Loucy (cell line): ENCODE results near the gene SLC26A9.

Experiments used
- H2AFZ ChIP-seq: fragments of 200-600 bp; sonication (generic); 2 replicates; pipeline ENCODE4 v1.6.0; 2016; ENCODE audit warnings: antibody characterized with exemption, mild to moderate bottlenecking, low read length, moderate library complexity
- H3F3A ChIP-seq: fragments of 200-600 bp; 2 replicates; pipeline ENCODE4 v1.6.0; 2016; ENCODE audit warnings: antibody characterized with exemption, low read depth, mild to moderate bottlenecking
- H3K27me3 ChIP-seq: fragments of 200-600 bp; sonication (generic); 2 replicates; pipeline ENCODE4 v1.6.1; 2014; ENCODE audit warnings: low read length, mild to moderate bottlenecking; ENCODE audit not compliant: insufficient read depth, poor library complexity, severe bottlenecking
- H3K36me3 ChIP-seq: fragments of 200-600 bp; sonication (generic); 2 replicates; pipeline ENCODE4 v1.6.1; 2016; ENCODE audit warnings: low read length; ENCODE audit not compliant: insufficient read depth
- H3K4me1 ChIP-seq: fragments of 200-600 bp; sonication (generic); 2 replicates; pipeline ENCODE4 v1.5.1; 2014; ENCODE audit warnings: low read length, mild to moderate bottlenecking; ENCODE audit not compliant: insufficient read depth, poor library complexity, severe bottlenecking
- H3K4me2 ChIP-seq: fragments of 200-600 bp; sonication (generic); 2 replicates; pipeline ENCODE4 v1.6.0; 2014; ENCODE audit warnings: antibody characterized with exemption, low read length, low read depth, mild to moderate bottlenecking; ENCODE audit not compliant: poor library complexity, severe bottlenecking
- H3K4me3 ChIP-seq: fragments of 200-600 bp; sonication (generic); 2 replicates; pipeline ENCODE4 v1.5.1; 2014; ENCODE audit warnings: low read length, mild to moderate bottlenecking, mixed read lengths; ENCODE audit not compliant: poor library complexity, severe bottlenecking
- H3K79me2 ChIP-seq: fragments of 200-600 bp; sonication (generic); 2 replicates; pipeline ENCODE4 v1.6.1; 2014; ENCODE audit warnings: low read length; ENCODE audit not compliant: insufficient read depth
- H3K9ac ChIP-seq: fragments of 200-600 bp; sonication (generic); 2 replicates; pipeline ENCODE4 v1.6.0; 2014; ENCODE audit warnings: mild to moderate bottlenecking, low read depth, low read length, moderate library complexity; ENCODE audit not compliant: poor library complexity, severe bottlenecking
- H3K9me2 ChIP-seq: fragments of 200-600 bp; sonication (generic); replicated peaks from 2 replicates; pipeline ENCODE4 v1.6.1; 2016; ENCODE audit warnings: low read depth, low read length, mixed read lengths
- H3K9me3 ChIP-seq: fragments of 200-600 bp; sonication (generic); 2 replicates; pipeline ENCODE4 v1.6.1; 2014; ENCODE audit warnings: mild to moderate bottlenecking, antibody characterized with exemption, low read length, low read depth; ENCODE audit not compliant: insufficient read depth
- H4K20me1 ChIP-seq: fragments of 200-600 bp; sonication (generic); 2 replicates; pipeline ENCODE4 v1.6.0; 2014; ENCODE audit warnings: antibody characterized with exemption, low read length, mild to moderate bottlenecking; ENCODE audit not compliant: insufficient read depth, poor library complexity, severe bottlenecking
- EZH2phosphoT487 ChIP-seq: fragments of 200-600 bp; IDR thresholded peaks from 2 replicates; pipeline ENCODE4 v1.6.1; 2018; ENCODE audit warnings: antibody characterized with exemption, mild to moderate bottlenecking, moderate library complexity, borderline replicate concordance
- TF ChIP-seq, protein P1 (sequence below): fragments of 200-600 bp; sonication (generic); conservative IDR thresholded peaks from 2 replicates; pipeline ENCODE4 v1.5.1; 2014; ENCODE audit warnings: mild to moderate bottlenecking, antibody characterized with exemption, low read length

Gene SLC26A9

GRCh38 chr1:205963352-205964155, 20.3 kb upstream of the SLC26A9 start:
- TF ChIP-seq, protein P1, sequence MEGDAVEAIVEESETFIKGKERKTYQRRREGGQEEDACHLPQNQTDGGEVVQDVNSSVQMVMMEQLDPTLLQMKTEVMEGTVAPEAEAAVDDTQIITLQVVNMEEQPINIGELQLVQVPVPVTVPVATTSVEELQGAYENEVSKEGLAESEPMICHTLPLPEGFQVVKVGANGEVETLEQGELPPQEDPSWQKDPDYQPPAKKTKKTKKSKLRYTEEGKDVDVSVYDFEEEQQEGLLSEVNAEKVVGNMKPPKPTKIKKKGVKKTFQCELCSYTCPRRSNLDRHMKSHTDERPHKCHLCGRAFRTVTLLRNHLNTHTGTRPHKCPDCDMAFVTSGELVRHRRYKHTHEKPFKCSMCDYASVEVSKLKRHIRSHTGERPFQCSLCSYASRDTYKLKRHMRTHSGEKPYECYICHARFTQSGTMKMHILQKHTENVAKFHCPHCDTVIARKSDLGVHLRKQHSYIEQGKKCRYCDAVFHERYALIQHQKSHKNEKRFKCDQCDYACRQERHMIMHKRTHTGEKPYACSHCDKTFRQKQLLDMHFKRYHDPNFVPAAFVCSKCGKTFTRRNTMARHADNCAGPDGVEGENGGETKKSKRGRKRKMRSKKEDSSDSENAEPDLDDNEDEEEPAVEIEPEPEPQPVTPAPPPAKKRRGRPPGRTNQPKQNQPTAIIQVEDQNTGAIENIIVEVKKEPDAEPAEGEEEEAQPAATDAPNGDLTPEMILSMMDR: no peak
- Histone ChIP-seq H3K36me3 (no peaks in the 10 kb centered on the region), H3K79me2 (no peaks in the 10 kb centered on the region), H3K9me2 (no peaks in the 10 kb centered on the region), H3K9me3 (no peaks in the 10 kb centered on the region), H3K4me1 (peaks cover 9% of the 10 kb centered on the region), H2AFZ (no peak overlapping the region), H3K9ac (no peak overlapping the region), H3K27me3 (no peaks in the 10 kb centered on the region), H3F3A (no peaks in the 10 kb centered on the region), H3K4me3 (no peak overlapping the region), H4K20me1 (no peaks in the 10 kb centered on the region), H3K4me2 (no peak overlapping the region)

DNA sequence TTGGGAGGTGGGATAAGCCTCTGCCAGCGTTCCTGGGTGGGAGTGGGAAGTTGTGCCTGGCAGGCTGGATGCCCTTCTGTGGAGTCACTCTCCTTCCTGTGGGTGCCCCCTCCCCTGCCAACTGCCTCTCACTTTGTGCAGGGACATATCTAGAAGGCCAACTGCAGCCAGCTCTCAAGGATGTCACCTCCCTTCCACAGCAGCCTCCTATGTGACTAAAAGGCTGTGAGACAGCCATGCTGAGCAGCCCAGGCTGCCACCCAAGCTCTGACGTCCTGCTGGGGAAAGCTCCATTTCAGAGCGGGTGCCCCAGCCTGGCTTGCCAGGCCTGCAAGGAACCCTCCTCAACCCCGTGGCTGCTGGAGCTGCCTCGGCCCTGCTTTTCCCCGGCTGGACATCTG, 19.6 kb upstream of the SLC26A9 start:
- no peaks in the 10 kb centered on the region for H3K79me2 ChIP-seq
- no peak overlapping the region for H3K4me3 ChIP-seq
- H3K9me3 ChIP-seq: no peaks in the 10 kb centered on the region
- H3K27me3 ChIP-seq: no peaks in the 10 kb centered on the region
- H3F3A ChIP-seq: no peaks in the 10 kb centered on the region
- TF ChIP-seq, protein P1: no peak
- TF ChIP-seq EZH2phosphoT487: no peak
- H4K20me1 ChIP-seq: no peaks in the 10 kb centered on the region
- no peaks in the 10 kb centered on the region for H3K9me2 ChIP-seq
- H3K9ac ChIP-seq: no peak overlapping the region
- H3K4me2 ChIP-seq: no peak overlapping the region
- no peak overlapping the region for H2AFZ ChIP-seq
- H3K36me3 ChIP-seq: no peaks in the 10 kb centered on the region
- peaks cover 9% of the 10 kb centered on the region for H3K4me1 ChIP-seq

DNA sequence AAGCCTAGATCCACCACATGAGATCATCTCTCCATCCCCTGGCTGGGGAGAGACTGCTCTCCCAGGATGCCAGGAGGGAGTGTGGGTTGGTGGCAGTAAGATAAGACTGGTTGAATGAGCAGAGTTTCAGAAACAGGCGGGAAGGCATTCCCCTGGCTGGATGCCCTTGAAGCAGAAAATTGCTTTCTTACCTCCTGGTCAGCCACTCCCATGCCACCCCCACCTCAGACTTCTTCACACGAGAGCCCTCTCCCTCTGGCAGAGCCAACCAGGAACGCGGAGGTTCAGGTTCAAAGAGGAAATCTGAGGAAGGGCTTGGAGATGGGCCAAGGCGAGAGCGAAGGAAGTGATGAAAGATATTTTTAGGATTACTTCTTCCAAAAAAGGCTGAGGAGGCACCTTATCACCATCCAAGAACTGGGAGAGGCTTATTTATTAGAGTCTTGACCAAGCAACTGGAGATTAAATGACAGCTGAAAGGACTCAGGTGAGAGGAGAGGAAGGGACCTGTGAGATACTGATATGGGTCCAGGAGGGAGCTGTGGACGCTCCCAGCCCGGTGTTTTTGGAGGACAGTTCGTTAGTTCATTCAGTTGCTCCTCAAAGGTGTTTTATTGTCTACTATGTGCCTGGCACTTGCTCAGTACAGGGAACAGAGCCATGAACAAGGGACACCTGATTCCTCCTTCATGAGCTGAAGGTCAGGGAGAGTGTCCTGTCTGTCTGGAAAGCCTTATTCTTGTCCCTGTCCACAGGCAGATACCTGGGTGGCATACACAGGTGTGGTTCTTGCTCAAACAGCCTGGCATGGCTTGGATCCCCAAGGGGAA, 18.9 kb upstream of the SLC26A9 start:
- no peak overlapping the region for H2AFZ ChIP-seq
- no peaks in the 10 kb centered on the region for H3K9me3 ChIP-seq
- H3K79me2 ChIP-seq: no peaks in the 10 kb centered on the region
- no peaks in the 10 kb centered on the region for H3K27me3 ChIP-seq
- H3K9me2 ChIP-seq: no peaks in the 10 kb centered on the region
- no peaks in the 10 kb centered on the region for H3K36me3 ChIP-seq
- no peak for TF ChIP-seq EZH2phosphoT487
- TF ChIP-seq, protein P1: no peak
- no peaks in the 10 kb centered on the region for H3F3A ChIP-seq
- peaks cover 9% of the 10 kb centered on the region for H3K4me1 ChIP-seq
- no peak overlapping the region for H3K4me3 ChIP-seq
- H3K4me2 ChIP-seq: no peak overlapping the region
- no peak overlapping the region for H3K9ac ChIP-seq
- H4K20me1 ChIP-seq: no peaks in the 10 kb centered on the region
